Measurements from ENCODE around the gene ATG2B. TPM values are rescaled to one million over a fixed set of nuclear protein-coding genes. Genes with fewer than 3 reads are reported as not detected.

Gene ATG2B
- total and polyA plus RNA-seq, 2 donors (not counting 1 experiment from before 2014, with no cell fraction given), result 8.1 to 39.6 TPM

DNA sequence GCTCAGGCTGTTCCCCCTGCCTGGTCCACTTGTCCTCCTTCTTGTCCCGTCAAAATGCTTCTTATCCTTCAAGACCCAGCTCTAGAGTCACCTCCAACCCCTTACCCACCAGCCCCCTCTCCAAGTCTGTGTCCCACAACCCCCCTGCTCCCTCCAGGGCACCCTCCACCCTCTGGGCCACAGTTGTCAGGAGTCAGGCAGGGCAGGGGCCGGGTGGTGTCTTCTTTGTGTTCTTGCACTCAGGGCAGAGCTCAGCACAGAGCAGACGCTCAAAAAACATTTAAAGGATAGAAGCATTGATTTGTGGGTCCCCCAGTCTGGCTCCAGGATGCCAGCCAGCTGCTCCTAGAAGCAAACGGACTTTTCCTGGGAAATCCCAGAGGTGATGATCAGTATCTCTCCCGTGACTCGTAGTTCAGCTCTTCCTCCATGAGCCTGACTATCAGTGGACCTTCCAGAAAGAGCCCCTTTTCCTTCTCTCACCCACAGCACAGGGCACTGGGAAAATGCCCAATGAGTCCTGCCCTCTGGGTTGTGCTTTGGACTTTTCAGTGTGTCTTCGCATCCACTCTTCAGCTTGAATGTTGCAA lies 124.4 kb downstream of the ATG2B start:
- 80% methylated on average over 7 of the region's 7 CpGs for WGBS (ENCODE audit: insufficient coverage)
- Histone ChIP-seq H3K27me3 (replicated peaks in 1 of 4; ENCODE audit: control extremely low read depth in 1 of 4, control insufficient read depth in 3 of 4, insufficient read depth in 4 of 4, low read length in 3 of 4) (no peaks in the 10 kb centered on the region), H3K4me1 (ENCODE audit: control insufficient read depth in 2 of 2, insufficient read depth in 2 of 2, low read length in 2 of 2) (no peaks in the 10 kb centered on the region), H4K20me1 (ENCODE audit: control insufficient read depth, insufficient read depth, low read length, poor library complexity, severe bottlenecking) (no peaks in the 10 kb centered on the region), H2AFZ (ENCODE audit: insufficient read depth, low read depth, low read length, poor library complexity, severe bottlenecking) (no peak overlapping the region), H3K4me2 (replicated peaks; ENCODE audit: low read depth, low read length, poor library complexity, severe bottlenecking) (no peak overlapping the region), H3K36me3 (replicated peaks in 1 of 2; ENCODE audit: control extremely low read depth in 1 of 2, control insufficient read depth in 1 of 2, extremely low read depth in 1 of 2, insufficient read depth in 2 of 2, low read length in 1 of 2) (no peaks in the 10 kb centered on the region), H3K4me3 (ENCODE audit: control extremely low read depth in 1 of 5, extremely low read depth in 1 of 5, insufficient read depth in 1 of 5, low read depth in 2 of 5, low read length in 4 of 5) (no peak overlapping the region), H3K79me2 (ENCODE audit: control insufficient read depth, insufficient read depth, low read length) (no peaks in the 10 kb centered on the region), H3K9me3 (ENCODE audit: control extremely low read depth in 1 of 3, control insufficient read depth in 2 of 3, insufficient read depth in 1 of 3, low read length in 2 of 3) (peaks cover 0 to 14% (median 0%) of the 10 kb centered on the region in 3 donors), H3K9ac (ENCODE audit: low read length) (no peak overlapping the region), H3K27ac (ENCODE audit: low read length in 2 of 2) (no peak overlapping the region)
- ChIA-PET POLR2A (no interaction called here), CTCF (no interaction called here)
- no peak for TF ChIP-seq CTCF (IDR thresholded peaks at IDR 0.05)
- TF ChIP-seq EZH2 (IDR thresholded peaks at IDR 0.05; ENCODE audit: borderline replicate concordance, insufficient read depth, low read depth, low read length, poor library complexity, severe bottlenecking), result no peak
- DNase-seq (no peak), ATAC-seq (ENCODE audit: low read depth) (no peak)
- Mint-ChIP-seq H3K27ac (no peak overlapping the region), H3K4me3 (no peak overlapping the region), H3K4me1 (no peaks in the 10 kb centered on the region), H3K9me3 (ENCODE audit: insufficient read depth) (no peaks in the 10 kb centered on the region), H3K27me3 (peaks cover 6% of the 10 kb centered on the region)
- intact Hi-C loops (cut with micrococcal nuclease), result no loop called here

- H3K4me2 ChIP-seq (replicated peaks; ENCODE audit: low read depth, low read length, poor library complexity, severe bottlenecking), result no peak overlapping the region
- Mint-ChIP-seq H3K27ac (no peak overlapping the region), H3K4me1 (no peaks in the 10 kb centered on the region), H3K27me3 (peaks cover 6% of the 10 kb centered on the region), H3K9me3 (ENCODE audit: insufficient read depth) (no peaks in the 10 kb centered on the region), H3K4me3 (no peak overlapping the region)
- POLR2A ChIA-PET, result no interaction called here
- CTCF ChIA-PET, result no interaction called here
- DNase-seq (no peak), ATAC-seq (ENCODE audit: low read depth) (no peak)
- no peak overlapping the region for H3K27ac ChIP-seq (ENCODE audit: low read length in 2 of 2)
- H3K27me3 ChIP-seq (replicated peaks in 1 of 4; ENCODE audit: control extremely low read depth in 1 of 4, control insufficient read depth in 3 of 4, insufficient read depth in 4 of 4, low read length in 3 of 4), result no peaks in the 10 kb centered on the region
- H2AFZ ChIP-seq (ENCODE audit: insufficient read depth, low read depth, low read length, poor library complexity, severe bottlenecking), result no peak overlapping the region
- no peak for TF ChIP-seq EZH2 (IDR thresholded peaks at IDR 0.05; ENCODE audit: borderline replicate concordance, insufficient read depth, low read depth, low read length, poor library complexity, severe bottlenecking)
- no peak for TF ChIP-seq CTCF (IDR thresholded peaks at IDR 0.05)
- 96% methylated on average over 2 of the region's 2 CpGs for WGBS (ENCODE audit: insufficient coverage)
- H3K36me3 ChIP-seq (replicated peaks in 1 of 2; ENCODE audit: control extremely low read depth in 1 of 2, control insufficient read depth in 1 of 2, extremely low read depth in 1 of 2, insufficient read depth in 2 of 2, low read length in 1 of 2), result no peaks in the 10 kb centered on the region
- peaks cover 0 to 7% (median 0%) of the 10 kb centered on the region in 3 donors for H3K9me3 ChIP-seq (ENCODE audit: control extremely low read depth in 1 of 3, control insufficient read depth in 2 of 3, insufficient read depth in 1 of 3, low read length in 2 of 3)
- no peak overlapping the region for H3K4me3 ChIP-seq (ENCODE audit: control extremely low read depth in 1 of 5, extremely low read depth in 1 of 5, insufficient read depth in 1 of 5, low read depth in 2 of 5, low read length in 4 of 5)
- no peak overlapping the region for H3K9ac ChIP-seq (ENCODE audit: low read length)
- no peaks in the 10 kb centered on the region for H3K79me2 ChIP-seq (ENCODE audit: control insufficient read depth, insufficient read depth, low read length)
- intact Hi-C loops (cut with micrococcal nuclease), result no loop called here
- H4K20me1 ChIP-seq (ENCODE audit: control insufficient read depth, insufficient read depth, low read length, poor library complexity, severe bottlenecking), result no peaks in the 10 kb centered on the region
- no peaks in the 10 kb centered on the region for H3K4me1 ChIP-seq (ENCODE audit: control insufficient read depth in 2 of 2, insufficient read depth in 2 of 2, low read length in 2 of 2)
Measured at GRCh38 chr14:96237641-96238040, 125.5 kb downstream of the ATG2B start.
